Gastroesophageal sphincter (tissue), 4 donors: Measurements from ENCODE around the gene VNN1. TPM values are rescaled to one million over a fixed set of nuclear protein-coding genes. Genes with fewer than 3 reads are reported as not detected.

Experiments used
- total RNA-seq, 4 donors: library from RNA; depleted of rRNA; stranded (reverse); fragments of >200 nt; gene quantifications; one replicate each; pipeline ENCODE4 v1.1.0, GENCODE V29; 2016

Gene VNN1
- total RNA-seq, 4 donors from 2014 or later: 0.15 to 3.9 (median 2.2) TPM; not detected in 1

Other genes with a start within 250 kb of the VNN1 start
- 100 to 1,000 TPM in 1 of 4 donors, 10 to 100 TPM in 3; 59.5 to 102 (median 65.3) TPM for gene STX7, start 200.9 kb downstream of the VNN1 start, total RNA-seq
- gene TAAR9, start 175.8 kb downstream of the VNN1 start, total RNA-seq: not detected
- not detected for gene TAAR8, start 161.4 kb downstream of the VNN1 start, total RNA-seq
- not detected for gene TAAR6, start 143.7 kb downstream of the VNN1 start, total RNA-seq
- not detected for gene TAAR5, start 124.3 kb downstream of the VNN1 start, total RNA-seq
- gene TAAR2, start 89.8 kb downstream of the VNN1 start, total RNA-seq: not detected
- gene TAAR1, start 54.9 kb downstream of the VNN1 start, total RNA-seq: not detected
- 1 to 10 TPM in 3 of 4 donors, under 1 TPM in 1; 0.31 to 3.8 (median 2.3) TPM for gene VNN2, start 43.8 kb upstream of the VNN1 start, total RNA-seq
- gene SLC18B1, start 84.6 kb upstream of the VNN1 start, total RNA-seq: 10 to 100 TPM in 1 of 4 donors, 1 to 10 TPM in 3; 7.1 to 12.9 (median 8.9) TPM
- 1,000 to 10,000 TPM in 3 of 4 donors, 100 to 1,000 TPM in 1; 757 to 2,446 (median 1,718) TPM for gene RPS12, start 100.5 kb upstream of the VNN1 start, total RNA-seq